ENCODE results near the gene LEMD1.
"Not testable (repeated sequence)": the region's sequence is repeated elsewhere in the genome, so short reads cannot be mapped to it uniquely, and the experiment has no call there.

Gene LEMD1

GRCh38 chr1:205429762-205430695, 8.2 kb upstream of the LEMD1 start:
- no peak for DNase-seq (ENCODE audit: low spot score)

- DNase-seq (ENCODE audit: low spot score), result no peak
Measured at GRCh38 chr1:205424901-205425600, 3.2 kb upstream of the LEMD1 start.

- DNase-seq (ENCODE audit: low spot score), result no peak
Measured at GRCh38 chr1:205423814-205424399, 2.1 kb upstream of the LEMD1 start.

- DNase-seq (ENCODE audit: low spot score), result no peak
Measured at GRCh38 chr1:205422993-205423642, 1.3 kb upstream of the LEMD1 start.

GRCh38 chr1:205420938-205421337, 918 bp downstream of the LEMD1 start:
- no peak for DNase-seq (ENCODE audit: low spot score)

- no peak for DNase-seq (ENCODE audit: low spot score)
Measured at GRCh38 chr1:205417870-205418635, 3.8 kb downstream of the LEMD1 start.

GRCh38 chr1:205416322-205416721, 5.5 kb downstream of the LEMD1 start:
- no peak for DNase-seq (ENCODE audit: low spot score)

GRCh38 chr1:205410581-205411298, 11.1 kb downstream of the LEMD1 start:
- no peak for DNase-seq (ENCODE audit: low spot score)

- DNase-seq (ENCODE audit: low spot score), result no peak
Measured at GRCh38 chr1:205407970-205408369, 13.9 kb downstream of the LEMD1 start.

GRCh38 chr1:205406252-205406651, 15.6 kb downstream of the LEMD1 start:
- not testable (repeated sequence) for DNase-seq (ENCODE audit: low spot score)

- not testable (repeated sequence) for DNase-seq (ENCODE audit: low spot score)
Measured at GRCh38 chr1:205404484-205404883, 17.4 kb downstream of the LEMD1 start.

- no peak for DNase-seq (ENCODE audit: low spot score)
Measured at GRCh38 chr1:205398586-205398985, 23.3 kb downstream of the LEMD1 start.

GRCh38 chr1:205396967-205397616, 24.8 kb downstream of the LEMD1 start:
- peak; percentile 31 for DNase-seq (ENCODE audit: low spot score)

GRCh38 chr1:205395616-205396015, 26.2 kb downstream of the LEMD1 start:
- no peak for DNase-seq (ENCODE audit: low spot score)

- DNase-seq (ENCODE audit: low spot score), result no peak
Measured at GRCh38 chr1:205392650-205393049, 29.2 kb downstream of the LEMD1 start.

GRCh38 chr1:205391386-205391785, 30.5 kb downstream of the LEMD1 start:
- no peak for DNase-seq (ENCODE audit: low spot score)

GRCh38 chr1:205387845-205388244, 34.0 kb downstream of the LEMD1 start:
- DNase-seq (ENCODE audit: low spot score), result no peak

- DNase-seq (ENCODE audit: low spot score), result not testable (repeated sequence)
Measured at GRCh38 chr1:205382990-205383389, 38.9 kb downstream of the LEMD1 start.

GRCh38 chr1:205382561-205382960, 39.3 kb downstream of the LEMD1 start:
- no peak for DNase-seq (ENCODE audit: low spot score)

- DNase-seq (ENCODE audit: low spot score), result no peak
Measured at GRCh38 chr1:205381305-205381704, 40.6 kb downstream of the LEMD1 start.

All from hepatic stellate cell (primary cell).